Lung (tissue), 16 donors: ENCODE results near the gene CEMP1. TPM values are rescaled to one million over a fixed set of nuclear protein-coding genes. Genes with fewer than 3 reads are reported as not detected.
"Not testable (repeated sequence)": the region's sequence is repeated elsewhere in the genome, so short reads cannot be mapped to it uniquely, and the experiment has no call there.

Experiments
- ATAC-seq: fragments of 200-7000 bp; cut with Tn5 transposase; one replicate; pipeline ENCODE4 v1.9.1; 2020; ENCODE audit warnings: moderate number of reproducible peaks; ENCODE audit not compliant: insufficient read depth, low FRiP score
- DNase-seq, 3 donors: peaks; one replicate each; pipeline ENCODE4 v3.0.0-alpha.2; 2013 to 2017
- H3K27ac ChIP-seq, 2 donors: one replicate each; pipeline ENCODE4 v1.5.1; 2013; ENCODE audit warnings: mild to moderate bottlenecking in 2 of 2, moderate library complexity in 2 of 2, control low read depth in 1 of 2, inconsistent platforms in 1 of 2, low read depth in 1 of 2, low read length in 1 of 2
- H3K27me3 ChIP-seq, 3 donors: one replicate each; pipeline ENCODE4 v1.5.1; 2013; ENCODE audit warnings: low read length in 2 of 3; ENCODE audit not compliant: control insufficient read depth in 3 of 3, insufficient read depth in 3 of 3
- H3K36me3 ChIP-seq, 4 donors: one replicate each; pipeline ENCODE4 v1.5.1; 2013; ENCODE audit warnings: low read length in 4 of 4, mild to moderate bottlenecking in 1 of 4, moderate library complexity in 1 of 4; ENCODE audit not compliant: control insufficient read depth in 4 of 4, insufficient read depth in 4 of 4
- H3K4me1 ChIP-seq, 5 donors: one replicate each; pipeline ENCODE4 v1.5.1; 2013; ENCODE audit warnings: low read length in 5 of 5, mild to moderate bottlenecking in 2 of 5, moderate library complexity in 1 of 5; ENCODE audit not compliant: control insufficient read depth in 5 of 5, insufficient read depth in 5 of 5
- H3K4me3 ChIP-seq: one replicate; pipeline ENCODE4 v1.5.1; 2013; ENCODE audit warnings: mild to moderate bottlenecking, control low read depth, moderate library complexity
- H3K9ac ChIP-seq, 2 donors: one replicate each; pipeline ENCODE4 v1.5.1; 2013; ENCODE audit warnings: low read length in 2 of 2, control low read depth in 1 of 2; ENCODE audit not compliant: insufficient read depth in 1 of 2
- H3K9me3 ChIP-seq, 4 donors: one replicate each; pipeline ENCODE4 v1.5.1; 2013; ENCODE audit warnings: low read length in 3 of 4, mild to moderate bottlenecking in 1 of 4, moderate library complexity in 1 of 4; ENCODE audit not compliant: control insufficient read depth in 4 of 4, insufficient read depth in 3 of 4
- CTCF ChIP-seq: IDR thresholded peaks from 2 replicates; pipeline ENCODE4 v1.5.1; 2012; ENCODE audit warnings: mild to moderate bottlenecking; ENCODE audit errors: control extremely low read depth, extremely low read depth
- WGBS, 2 donors: extraction: QIAGEN DNeasy Blood & Tissue Kit; methylation state at CpG; one replicate each; pipeline ENCODE4 v1.1.7; 2013; 5-methylcytosine and 5-hydroxymethylcytosine counted together
- long read RNA-seq, 5 donors: transcript quantifications; one replicate each; lab custom pipeline, GENCODE V29; 2026
- polyA plus RNA-seq, 2 donors: library from polyadenylated mRNA; stranded (reverse); fragments of 200-250 nt; gene quantifications; one replicate each; pipeline ENCODE4 v1.2.1, GENCODE V29; 2013
- total RNA-seq, 2 donors: library from RNA; depleted of rRNA in 1 of 2; stranded (reverse); fragments of >200 nt in 1 of 2; gene quantifications; one replicate each; pipeline ENCODE4 v1.2.1, GENCODE V29; 2014 to 2021
- donor health status: control.
- donor health status: control.
- donor health status: Bipolar disorder and iron deficiency.
- donor health status: healthy.
- donor health status: DM: yes; HTN: yes; CAD: no.

CEMP1 gene
- total RNA-seq, result 1 to 10 TPM in 1 of 2 donors, under 1 TPM in 1; 0.65 to 2.1 TPM
- 1 to 10 TPM; 1.1 to 1.6 TPM for polyA plus RNA-seq
- long read RNA-seq, donor 1, transcript CEMP1-202 (1 exons, 1,374 nt), result major isoform, 20 of 20 reads
- long read RNA-seq, donor 1, partial matches to known transcripts, result 0 of 20 reads
- long read RNA-seq, donor 1, other reads (novel, unspliced or antisense), result 0 of 20 reads
- long read RNA-seq, donor 2, transcript CEMP1-202 (1 exons, 1,374 nt), result major isoform, 14 of 14 reads
- long read RNA-seq, donor 2, partial matches to known transcripts, result 0 of 14 reads
- long read RNA-seq, donor 2, other reads (novel, unspliced or antisense), result 0 of 14 reads
- long read RNA-seq, donor 3, transcript CEMP1-202 (1 exons, 1,374 nt), result major isoform, 13 of 13 reads
- long read RNA-seq, donor 3, partial matches to known transcripts, result 0 of 13 reads
- long read RNA-seq, donor 3, other reads (novel, unspliced or antisense), result 0 of 13 reads
- long read RNA-seq, donor 4, transcript CEMP1-202 (1 exons, 1,374 nt), result major isoform, 9 of 9 reads
- long read RNA-seq, donor 4, partial matches to known transcripts, result 0 of 9 reads
- long read RNA-seq, donor 4, other reads (novel, unspliced or antisense), result 0 of 9 reads
- long read RNA-seq, donor 5, transcript CEMP1-202 (1 exons, 1,374 nt), result major isoform, 27 of 27 reads
- long read RNA-seq, donor 5, partial matches to known transcripts, result 0 of 27 reads
- long read RNA-seq, donor 5, other reads (novel, unspliced or antisense), result 0 of 27 reads

- peak within 1 kb of the TSS; percentile 79 to 90 for H3K27ac ChIP-seq
- WGBS, 2 donors, result 13% methylated on average over 11 of the region's 11 CpGs
- DNase-seq, result no peak
- peaks cover 0 to 32% (median 7%) of the 10 kb centered on the region in 4 donors for H3K36me3 ChIP-seq
- ATAC-seq, result no peak
- no peaks in the 10 kb centered on the region for H3K9me3 ChIP-seq
- peak within 1 kb of the TSS; percentile 82 to 86 for H3K9ac ChIP-seq
- H3K27me3 ChIP-seq, result no peaks in the 10 kb centered on the region
- TF ChIP-seq CTCF, result no peak
- H3K4me1 ChIP-seq, result peaks cover 0 to 12% (median 7%) of the 10 kb centered on the region in 5 donors
- H3K4me3 ChIP-seq, result peak within 1 kb of the TSS; percentile 48
Measured at GRCh38 chr16:2531371-2531695, at the start of gene CEMP1. CEMP1 (minus strand) TSS chr16:2531408; CDS start chr16:2531073, 335 bp downstream.

- not testable (repeated sequence) for DNase-seq, H3K27me3 ChIP-seq, ATAC-seq, H3K9me3 ChIP-seq, H3K4me1 ChIP-seq, H3K27ac ChIP-seq, H3K9ac ChIP-seq, H3K4me3 ChIP-seq
- WGBS, 2 donors, result no CpG with 5 or more reads among the region's 21 CpGs
- peaks cover 0 to 11% (median 2%) of the 10 kb centered on the region in 4 donors for H3K36me3 ChIP-seq
Measured at GRCh38 chr16:2580818-2581217, 49.6 kb upstream of the CEMP1 start.

GRCh38 chr16:2580143-2580542 is 48.9 kb upstream of the CEMP1 start:
- H3K27ac ChIP-seq, H3K4me3 ChIP-seq, H3K36me3 ChIP-seq, ATAC-seq, H3K4me1 ChIP-seq, H3K9me3 ChIP-seq, H3K9ac ChIP-seq, H3K27me3 ChIP-seq: not testable (repeated sequence)
- WGBS, 2 donors, result 24 to 39% methylated on average over 4 to 6 of the region's 11 CpGs
- DNase-seq, result peak in 1 of 3 donors; percentile 31

GRCh38 chr16:2578905-2579304 is 47.7 kb upstream of the CEMP1 start:
- WGBS, 2 donors, result 91% methylated on average over 5 of the region's 12 CpGs; no CpG with 5 or more reads in 1 of the 2 donors
- not testable (repeated sequence) for H3K9me3 ChIP-seq, H3K4me3 ChIP-seq, DNase-seq, ATAC-seq, H3K27ac ChIP-seq, H3K4me1 ChIP-seq, H3K27me3 ChIP-seq, H3K36me3 ChIP-seq, H3K9ac ChIP-seq

- H3K9me3 ChIP-seq, H3K27me3 ChIP-seq, H3K9ac ChIP-seq, H3K36me3 ChIP-seq, ATAC-seq, H3K4me3 ChIP-seq, H3K4me1 ChIP-seq, H3K27ac ChIP-seq, DNase-seq: not testable (repeated sequence)
- WGBS, 2 donors, result 95 to 100% methylated on average over 7 to 20 of the region's 26 CpGs
Measured at GRCh38 chr16:2577044-2577443, 45.8 kb upstream of the CEMP1 start.

GRCh38 chr16:2575839-2576238 is 44.6 kb upstream of the CEMP1 start:
- not testable (repeated sequence) for H3K9ac ChIP-seq, H3K4me3 ChIP-seq, H3K27me3 ChIP-seq, H3K4me1 ChIP-seq, ATAC-seq, H3K27ac ChIP-seq, DNase-seq, H3K36me3 ChIP-seq, H3K9me3 ChIP-seq
- WGBS, 2 donors, result 97 to 98% methylated on average over 8 to 16 of the region's 21 CpGs

- not testable (repeated sequence) for H3K27me3 ChIP-seq, H3K4me1 ChIP-seq, H3K9me3 ChIP-seq, H3K36me3 ChIP-seq, DNase-seq, H3K9ac ChIP-seq, ATAC-seq, H3K27ac ChIP-seq, H3K4me3 ChIP-seq
- WGBS, 2 donors, result no CpG with 5 or more reads among the region's 6 CpGs
Measured at GRCh38 chr16:2572704-2573103, 41.5 kb upstream of the CEMP1 start.
